DMS114 treated with DMSO at 0.1 percent for 48 hours (cell line): ENCODE data around the gene RRP8.

ENCODE experiments used
- DNase-seq: peaks from one replicate; lab custom pipeline; 2025; ENCODE audit not compliant: unreplicated experiment; lab: John Stamatoyannopoulos, UW

The RRP8 gene

DNA sequence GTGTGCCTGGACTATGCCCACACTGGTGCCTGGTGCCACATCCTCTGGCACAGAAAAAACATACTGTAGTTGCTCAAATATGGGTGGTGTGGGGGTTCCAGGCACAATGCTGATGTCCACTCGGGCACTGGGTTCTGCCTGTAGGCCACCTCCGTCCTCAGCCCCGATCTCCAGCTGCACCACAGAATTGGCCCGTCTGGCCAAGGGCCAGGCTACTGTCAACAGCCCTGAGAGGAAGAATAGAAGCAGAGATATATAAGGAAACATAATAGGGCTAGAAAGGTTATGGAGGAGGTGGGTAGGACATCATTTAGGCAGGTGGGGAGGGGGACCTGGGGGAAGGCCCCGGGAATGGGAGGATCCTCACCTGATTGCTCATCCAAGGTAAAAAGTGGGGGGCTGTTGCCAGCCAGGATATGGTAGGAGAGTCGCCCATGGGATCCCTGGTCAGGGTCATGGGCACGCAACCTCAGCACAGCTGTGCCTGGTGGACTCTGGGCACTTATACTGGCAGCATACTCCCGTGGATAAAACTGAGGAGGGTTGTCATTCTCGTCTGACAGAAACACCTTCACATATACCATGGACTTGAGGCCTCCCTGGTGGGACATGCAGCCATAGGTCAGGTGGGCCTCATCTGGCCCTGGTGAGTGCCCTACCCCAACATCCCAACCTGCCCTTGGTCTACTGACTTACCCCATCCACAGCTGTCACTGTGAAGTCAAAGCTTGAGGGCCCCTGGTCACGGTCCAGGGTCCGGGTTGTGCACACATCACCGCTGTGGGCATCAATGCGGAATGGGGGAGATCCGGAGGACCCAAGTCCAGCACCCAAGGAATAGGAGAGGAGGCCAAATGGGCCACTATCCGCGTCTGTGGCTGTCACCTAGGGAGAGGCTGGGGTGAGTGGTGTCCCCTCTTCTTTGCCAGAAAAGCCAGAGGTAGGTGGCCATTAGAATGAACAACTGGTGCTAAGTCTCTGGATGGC is 30.3 kb upstream of the RRP8 start:
- no peak for DNase-seq

DNA sequence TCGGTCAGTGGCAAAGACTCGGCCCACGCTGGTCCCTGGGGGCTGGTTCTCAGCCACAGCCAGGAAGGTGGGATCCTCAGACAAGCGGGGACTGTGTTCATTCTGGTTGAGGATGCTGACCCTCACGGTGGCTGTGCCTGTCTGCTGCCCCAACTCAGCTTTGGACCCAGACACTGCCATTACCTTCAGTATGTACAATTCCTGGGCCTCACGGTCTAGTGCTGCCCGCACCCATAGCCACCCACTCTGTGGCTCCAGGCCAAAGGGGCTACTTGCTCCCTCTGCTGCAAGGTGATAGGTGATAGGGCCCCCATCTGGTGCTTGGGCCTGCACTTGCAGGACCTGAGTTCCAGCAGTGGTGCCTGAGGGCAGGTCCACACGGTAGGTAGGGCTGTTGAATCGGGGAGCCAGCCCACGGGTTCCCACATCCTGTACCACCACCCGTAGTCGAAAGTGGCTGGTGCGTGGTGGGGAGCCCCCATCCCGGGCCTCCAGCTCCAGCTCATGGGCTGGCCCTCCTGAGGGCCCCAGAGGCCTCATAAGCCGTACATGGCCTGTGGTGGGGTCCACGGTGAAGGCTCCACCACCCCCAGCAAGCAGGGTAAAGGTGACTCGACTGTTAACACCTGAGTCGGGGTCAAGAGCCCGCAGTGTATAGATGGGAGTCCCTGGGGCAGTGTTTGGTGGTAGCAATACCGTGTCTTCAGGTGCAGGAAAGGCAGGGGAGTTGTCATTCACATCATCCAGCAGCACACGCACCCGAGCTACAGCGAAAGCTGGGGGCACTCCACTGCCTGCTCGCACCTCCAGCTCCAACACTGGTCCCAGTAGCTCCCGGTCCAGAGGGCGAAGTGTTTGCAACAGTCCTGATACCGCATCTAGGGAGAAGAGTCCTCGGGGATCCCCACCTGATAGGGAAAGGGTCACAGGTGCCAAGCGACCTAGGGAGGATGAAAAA is 29.0 kb upstream of the RRP8 start:
- DNase-seq, result no peak

DNA sequence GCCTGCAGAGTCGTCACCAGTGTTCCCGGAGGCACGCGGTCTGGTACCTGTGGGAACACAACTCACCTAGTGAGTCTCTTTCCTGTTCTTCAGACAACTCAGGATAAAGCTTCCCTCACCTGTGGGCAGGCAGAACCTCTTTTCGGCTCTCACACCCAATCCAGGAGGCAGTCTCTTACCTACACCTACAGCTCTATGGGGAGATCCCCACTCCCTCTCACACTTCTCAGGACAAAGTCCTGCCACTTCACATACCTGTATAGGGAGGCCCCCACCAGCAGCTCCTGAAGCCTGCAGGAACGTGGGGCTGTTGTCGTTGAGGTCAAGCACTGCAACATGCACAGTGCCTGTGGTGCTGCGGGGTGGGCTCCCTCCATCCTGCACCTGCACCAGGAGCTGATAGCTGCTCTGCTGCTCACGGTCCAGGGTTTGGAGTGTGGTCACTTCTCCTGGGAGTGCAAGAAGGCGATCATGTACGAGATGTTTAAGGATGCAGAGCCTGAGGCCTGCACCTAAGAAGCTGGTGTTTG is 28.0 kb upstream of the RRP8 start:
- DNase-seq, result no peak

DNA sequence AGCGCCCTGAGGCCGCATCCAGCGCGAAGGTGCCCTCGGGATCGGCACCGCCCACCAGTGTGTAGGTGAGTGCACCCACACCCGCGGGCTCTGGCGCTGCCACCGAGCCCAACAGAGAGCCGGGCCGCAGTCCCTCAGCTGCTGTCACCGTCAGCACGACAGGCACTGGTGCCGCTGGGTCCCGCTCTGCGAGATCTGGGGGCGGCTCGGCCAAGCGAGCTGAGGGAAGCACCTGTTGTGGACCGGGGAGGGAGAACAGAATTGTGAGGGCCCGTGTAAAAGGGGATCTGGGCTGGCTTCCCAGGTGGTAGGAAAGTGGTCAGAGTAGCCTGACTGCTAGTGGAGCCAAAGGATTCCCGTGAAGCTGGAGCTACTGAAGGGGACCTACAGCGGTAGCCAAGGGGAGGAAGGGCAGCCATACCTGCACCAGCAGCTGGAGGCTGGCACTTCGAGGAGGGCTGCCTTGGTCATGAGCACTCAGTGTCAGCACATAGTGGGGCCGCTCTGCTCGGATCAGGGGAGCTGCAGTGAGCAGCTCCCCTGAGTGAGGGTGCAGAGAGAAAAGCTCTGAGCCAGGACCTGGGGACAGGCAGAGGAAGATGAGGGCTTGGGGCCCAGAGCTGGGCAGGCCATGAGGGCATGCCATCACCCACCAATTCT is 27.3 kb upstream of the RRP8 start:
- DNase-seq, result no peak

DNA sequence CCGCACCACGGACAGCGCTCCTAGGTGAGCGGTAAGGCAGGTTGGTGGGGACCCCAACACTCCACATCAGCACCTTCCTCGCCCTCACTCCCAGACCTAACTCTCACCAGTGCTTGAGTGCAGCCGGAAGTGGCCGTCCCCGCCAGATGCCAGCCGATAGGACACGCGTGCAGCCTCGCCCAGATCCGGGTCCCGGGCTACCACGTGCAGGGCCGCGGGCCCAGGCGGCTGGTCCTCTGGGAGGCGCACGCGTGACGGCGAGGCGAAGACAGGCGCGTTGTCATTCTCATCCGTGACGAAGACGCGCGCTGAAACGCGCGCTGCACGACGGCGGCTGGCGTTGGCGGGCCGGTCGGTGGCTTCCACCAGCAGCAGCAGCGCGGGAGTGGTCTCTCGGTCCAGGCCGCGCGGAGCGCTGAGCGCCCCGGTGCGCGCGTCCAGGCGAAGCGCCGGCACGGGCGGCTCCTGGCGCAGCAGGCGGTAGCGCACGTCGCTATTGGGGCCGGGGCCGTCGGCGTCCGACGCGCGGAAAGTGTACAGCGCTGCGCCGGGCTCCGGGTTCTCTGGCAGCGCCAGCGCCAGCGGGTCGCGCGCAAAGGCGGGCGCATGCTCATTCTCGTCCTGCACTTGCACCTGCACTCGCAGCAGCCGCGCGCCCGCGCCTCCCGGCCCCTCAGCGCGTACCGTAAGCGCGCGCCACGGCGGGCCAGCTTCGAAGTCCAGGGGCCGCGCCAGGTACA is 26.6 kb upstream of the RRP8 start:
- DNase-seq, result no peak

DNA sequence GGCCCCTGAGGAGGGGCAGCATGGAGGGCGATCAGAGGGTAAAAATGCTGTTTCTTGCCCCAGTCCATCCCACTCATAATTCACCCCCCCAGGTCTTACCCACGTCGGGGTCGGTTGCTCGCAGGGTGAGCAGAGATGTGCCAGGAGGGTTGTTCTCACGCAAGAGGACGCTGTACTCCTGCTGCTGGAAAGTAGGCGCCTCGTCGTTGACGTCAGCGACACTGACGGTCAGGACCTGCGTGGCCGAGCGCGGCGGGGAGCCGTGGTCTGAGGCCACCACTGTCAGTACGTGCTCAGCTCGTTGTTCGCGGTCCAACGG is 26.1 kb upstream of the RRP8 start:
- no peak for DNase-seq

DNA sequence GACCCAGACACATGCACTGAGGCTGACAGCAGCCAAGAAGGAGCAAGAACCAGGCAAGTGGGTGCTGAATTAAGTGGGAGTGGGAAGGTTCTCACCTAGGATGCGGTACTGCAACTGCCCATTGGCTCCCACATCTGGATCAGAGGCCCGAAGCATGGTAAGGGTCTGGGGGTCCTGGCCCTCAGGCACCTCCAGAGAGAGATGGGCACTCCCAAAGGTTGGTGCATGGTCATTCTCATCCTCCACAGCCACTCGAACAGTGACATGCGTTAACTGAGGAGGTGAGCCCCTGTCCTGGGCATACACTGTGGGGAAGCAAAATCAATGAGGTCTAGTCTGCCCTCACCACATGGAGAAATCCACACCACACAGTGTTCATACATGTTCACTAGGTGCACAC is 25.1 kb upstream of the RRP8 start:
- no peak for DNase-seq

DNA sequence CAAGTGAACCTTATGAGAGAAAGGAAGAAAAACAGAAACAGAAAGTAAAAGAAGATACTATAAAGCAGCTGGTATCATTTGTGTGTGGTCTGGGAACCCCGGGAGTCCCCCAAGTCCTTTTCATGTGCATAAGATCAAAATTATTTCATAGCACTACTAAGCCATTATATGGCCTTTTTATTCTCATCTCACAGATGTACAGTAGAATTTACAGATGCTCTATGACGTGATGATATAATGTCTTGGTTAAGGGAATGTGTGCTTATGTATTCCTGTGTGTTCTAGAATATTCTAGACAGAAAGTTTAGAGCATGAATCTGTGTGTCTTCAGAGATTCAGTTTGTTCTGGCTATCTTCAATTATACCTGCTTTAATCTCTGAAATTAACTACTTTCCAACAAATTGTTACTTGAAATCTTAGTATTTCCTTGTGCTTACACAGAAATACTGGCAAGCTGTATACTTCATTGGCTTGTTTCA is 24.4 kb upstream of the RRP8 start:
- DNase-seq, result no peak

DNA sequence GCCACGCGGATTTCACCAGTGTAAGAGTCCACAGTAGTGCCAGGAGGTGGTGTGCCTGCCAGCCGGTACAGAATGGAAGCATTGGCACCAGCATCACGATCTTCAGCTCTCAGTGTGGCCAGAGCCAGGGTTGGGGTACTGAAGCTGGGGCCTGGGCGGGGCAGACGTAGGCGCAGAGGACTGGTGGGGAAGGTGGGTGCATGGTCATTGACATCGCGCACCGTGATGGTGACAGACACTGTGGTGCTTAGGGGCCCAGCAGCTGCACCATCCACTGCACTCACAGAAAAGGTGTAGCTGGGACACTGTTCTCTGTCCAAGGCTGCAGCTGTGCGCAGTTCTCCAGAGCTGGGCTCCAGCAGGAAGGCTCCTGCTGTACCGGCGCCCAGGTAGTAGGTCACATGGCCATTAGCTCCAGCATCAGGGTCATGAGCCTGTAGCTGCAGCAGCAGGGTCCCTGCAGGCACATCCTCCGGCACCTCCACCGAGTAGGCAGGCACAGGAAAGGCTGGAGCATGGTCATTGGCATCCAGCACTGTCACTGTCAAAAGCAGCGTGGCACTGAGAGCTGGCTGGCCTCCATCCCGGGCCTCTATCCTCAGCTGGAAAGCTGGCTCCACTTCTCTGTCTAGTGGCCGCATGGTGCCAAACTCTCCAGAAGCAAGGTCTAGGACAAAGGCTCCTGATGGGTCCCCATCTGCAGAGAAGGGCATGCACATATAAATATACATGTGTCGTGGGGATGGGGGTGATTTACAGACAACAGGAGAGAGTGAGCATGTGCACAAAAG is 23.8 kb upstream of the RRP8 start:
- DNase-seq, result no peak

DNA sequence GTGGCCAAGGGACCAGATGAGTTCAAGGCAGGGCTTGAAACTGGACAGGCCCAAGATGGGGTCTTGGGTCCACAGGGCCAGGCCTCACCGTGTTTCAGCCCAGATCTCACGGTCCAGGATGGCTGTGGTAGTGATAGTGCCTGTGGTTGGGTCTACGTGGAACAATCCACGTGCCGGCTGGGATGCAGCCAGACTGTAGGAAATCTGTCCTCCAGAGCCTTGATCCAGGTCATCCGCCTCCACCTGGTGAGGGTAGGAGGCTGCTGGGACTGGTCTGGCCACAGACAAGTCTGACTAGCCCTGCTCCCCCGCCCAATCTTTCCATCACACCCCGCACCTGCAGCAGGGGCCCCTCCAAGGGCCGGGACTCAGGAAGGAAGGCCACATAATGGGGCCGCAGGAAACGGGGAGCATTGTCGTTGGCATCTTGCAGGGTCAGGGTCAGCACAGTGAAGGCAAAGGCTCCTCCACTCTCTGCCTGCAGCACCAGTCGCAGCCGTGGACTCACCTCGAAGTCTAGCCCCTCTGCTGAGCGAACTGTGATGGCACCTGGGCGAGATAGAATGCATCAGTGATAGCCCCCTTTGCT is 22.5 kb upstream of the RRP8 start:
- no peak for DNase-seq

DNA sequence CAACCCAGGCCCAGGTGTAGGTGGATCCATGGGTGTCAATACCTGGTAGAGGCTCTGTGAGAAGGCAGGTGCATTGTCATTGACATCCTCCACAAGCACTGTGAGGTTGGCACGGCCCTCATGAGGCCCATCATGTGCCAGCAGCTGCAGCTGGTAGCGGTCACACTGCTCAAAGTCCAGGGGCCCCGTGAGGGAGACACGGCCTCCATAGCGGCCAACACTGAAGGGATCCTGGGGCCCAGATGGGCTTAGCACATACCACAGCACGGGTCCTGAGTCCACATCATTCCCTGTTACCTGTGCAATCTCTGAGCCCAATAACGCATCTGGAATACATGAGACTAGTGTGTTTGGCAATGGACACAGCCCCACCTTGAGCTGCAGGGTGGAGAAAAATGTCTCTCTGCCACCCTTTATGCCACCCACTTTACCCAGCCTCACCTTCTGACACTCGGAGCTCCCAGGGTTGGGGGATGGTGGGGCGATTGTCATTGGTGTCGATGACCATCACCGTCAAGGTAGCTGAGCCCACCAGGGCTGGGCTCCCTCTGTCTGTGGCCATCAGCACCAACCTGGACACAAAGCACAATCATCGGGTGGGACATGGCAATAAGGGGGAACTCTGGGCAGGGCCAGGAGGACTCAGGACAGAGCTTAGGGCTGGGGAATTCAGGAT is 21.9 kb upstream of the RRP8 start:
- DNase-seq, result no peak

DNA sequence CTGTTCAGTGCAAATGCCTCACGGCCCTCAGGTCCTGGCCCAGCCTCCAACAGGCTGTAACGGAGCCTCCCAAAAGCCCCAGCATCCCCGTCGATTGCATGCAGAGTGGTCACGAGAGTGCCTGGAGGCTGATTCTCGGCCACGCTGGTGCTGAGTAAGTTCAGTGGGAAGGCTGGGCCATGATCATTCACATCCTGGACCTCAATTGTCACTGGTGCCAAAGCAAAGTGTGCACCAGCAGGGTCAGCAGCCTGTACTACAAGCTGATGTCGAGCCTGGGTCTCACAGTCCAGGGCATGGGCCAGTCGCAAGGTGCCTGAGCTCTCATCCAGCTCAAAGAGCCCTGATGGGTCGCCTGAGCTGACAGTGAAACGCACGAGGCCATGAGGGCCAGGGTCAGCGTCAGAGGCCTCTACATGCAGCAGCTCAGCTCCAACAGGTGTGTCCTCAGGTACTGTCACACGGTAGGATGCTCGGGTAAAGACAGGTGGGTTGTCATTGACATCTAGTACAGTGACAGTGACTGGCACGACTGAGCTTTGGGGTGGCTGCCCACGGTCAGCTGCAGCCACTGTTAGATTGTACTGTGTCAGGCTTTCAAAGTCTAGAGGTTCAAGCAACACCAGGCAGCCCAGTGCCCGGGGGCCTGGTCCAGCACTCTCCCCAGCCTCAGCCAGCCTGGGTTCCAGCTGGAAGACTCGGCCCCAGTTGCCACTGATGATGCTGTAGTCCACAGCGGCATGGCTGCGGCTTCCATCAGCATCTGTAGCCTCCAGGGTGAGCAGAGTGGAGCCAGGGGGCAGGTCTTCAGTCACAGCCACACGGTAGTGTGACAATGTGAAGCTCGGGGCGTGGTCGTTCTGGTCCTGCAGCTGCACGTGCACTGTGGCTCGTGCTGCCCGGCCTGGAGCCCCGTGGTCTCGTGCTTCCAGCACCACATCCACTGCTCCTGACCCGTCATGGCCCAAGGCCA is 20.3 kb upstream of the RRP8 start:
- no peak for DNase-seq

DNA sequence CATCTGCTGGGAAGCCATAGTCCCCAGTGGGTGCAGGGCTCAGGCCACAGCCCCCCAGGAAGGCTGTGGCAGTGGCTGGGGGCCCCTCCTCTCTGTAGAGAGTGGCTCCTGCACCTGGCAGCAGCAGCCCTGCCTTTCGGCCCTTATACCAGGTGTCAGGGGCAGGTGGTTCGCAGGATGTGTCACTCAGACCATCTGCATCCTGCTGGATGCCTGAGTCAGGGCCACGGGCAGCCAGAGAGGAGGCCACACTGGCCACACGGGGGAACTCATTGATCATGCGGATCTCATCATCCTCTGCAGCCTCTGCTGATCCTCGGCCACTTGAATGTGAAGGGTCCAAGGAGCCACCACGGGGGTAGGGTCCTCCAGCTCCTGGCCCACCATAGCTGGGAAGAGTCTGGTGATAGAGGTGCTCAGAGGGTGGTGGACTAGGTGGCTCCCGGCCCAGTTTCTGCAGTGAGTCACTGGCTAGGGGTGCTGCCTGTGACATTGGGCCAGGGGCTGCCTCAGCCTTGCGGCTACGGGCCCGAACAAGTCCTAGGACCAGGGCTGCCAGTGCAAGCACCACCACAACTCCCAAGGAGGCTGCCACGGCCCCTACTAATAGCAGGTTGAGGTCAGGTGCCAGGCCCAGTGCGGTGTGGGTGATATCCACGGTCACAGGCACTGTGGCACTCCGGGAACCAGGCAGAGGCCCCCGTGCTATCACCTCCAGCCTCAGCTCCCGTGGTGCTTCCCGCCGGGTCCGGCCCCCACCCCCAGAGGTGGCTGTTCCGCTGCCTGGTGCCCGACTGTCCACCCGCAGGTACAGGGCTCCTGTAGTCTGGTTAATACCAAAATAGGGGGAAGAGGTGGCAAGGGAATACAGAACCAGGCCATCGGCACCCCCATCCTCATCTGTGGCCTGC is 19.1 kb upstream of the RRP8 start:
- DNase-seq, result no peak

DNA sequence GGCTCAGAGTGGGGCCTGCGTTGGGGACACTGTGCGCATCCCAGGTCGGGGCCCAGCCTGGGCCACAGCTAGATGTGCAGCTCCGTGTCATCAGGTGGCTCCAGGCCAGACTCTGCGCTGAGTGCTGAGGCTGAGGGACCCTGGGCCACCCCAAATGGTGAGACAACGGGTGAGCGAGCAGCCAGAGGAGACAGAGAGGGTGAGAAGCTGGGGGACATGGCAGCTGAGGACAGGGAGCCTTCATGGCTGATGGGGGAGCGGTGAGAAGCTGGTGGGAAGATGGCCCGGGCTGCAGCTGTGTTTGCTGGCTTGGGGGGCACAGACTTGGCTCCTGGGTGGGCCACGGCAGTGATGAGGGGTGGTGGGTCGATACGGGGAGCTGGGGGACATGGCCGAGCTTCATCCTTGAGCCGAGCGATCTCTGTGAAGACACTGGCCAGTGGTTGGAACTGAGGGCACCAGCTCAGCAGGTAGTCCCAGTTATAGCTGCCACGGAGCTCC is 18.3 kb upstream of the RRP8 start:
- no peak for DNase-seq

DNA sequence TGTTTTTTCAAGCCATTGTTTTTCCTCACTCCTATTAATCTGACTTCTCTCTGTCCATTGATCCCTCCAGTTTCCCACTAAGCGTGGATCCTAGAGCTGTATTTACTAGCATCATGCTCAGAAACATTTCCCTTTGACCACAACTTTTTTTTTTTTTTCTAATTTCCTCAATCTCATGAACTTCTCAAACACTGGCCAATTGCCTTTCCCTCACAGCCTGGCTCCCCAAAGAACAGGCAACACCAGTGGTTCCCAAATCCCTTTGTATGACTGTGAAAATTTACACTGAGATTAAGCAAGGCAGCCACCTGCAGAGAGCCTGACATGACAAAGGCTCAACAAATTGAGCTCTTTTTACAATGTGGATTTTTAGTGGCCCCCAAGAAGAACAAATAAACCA is 17.2 kb upstream of the RRP8 start:
- DNase-seq, result no peak
